Subcutaneous adipose tissue (tissue), 4 donors: Measurements from ENCODE around the gene PTAR1. TPM values are rescaled to one million over a fixed set of nuclear protein-coding genes. Genes with fewer than 3 reads are reported as not detected.

ENCODE experiments used
- total RNA-seq, 4 donors: library from RNA; depleted of rRNA; stranded (reverse); fragments of >200 nt; gene quantifications; one replicate each; pipeline ENCODE4 v1.1.0, GENCODE V29; 2016
- TF ChIP-seq, protein P1 (sequence below): fragments of 450-650 bp; IDR thresholded peaks from one replicate; pipeline ENCODE4 v1.5.1; 2016; ENCODE audit warnings: low read depth, mild to moderate bottlenecking, control low read depth, antibody characterized with exemption, moderate library complexity

Gene PTAR1
- total RNA-seq, 4 donors from 2014 or later, result 78.0 to 84.1 (median 81.1) TPM

DNA sequence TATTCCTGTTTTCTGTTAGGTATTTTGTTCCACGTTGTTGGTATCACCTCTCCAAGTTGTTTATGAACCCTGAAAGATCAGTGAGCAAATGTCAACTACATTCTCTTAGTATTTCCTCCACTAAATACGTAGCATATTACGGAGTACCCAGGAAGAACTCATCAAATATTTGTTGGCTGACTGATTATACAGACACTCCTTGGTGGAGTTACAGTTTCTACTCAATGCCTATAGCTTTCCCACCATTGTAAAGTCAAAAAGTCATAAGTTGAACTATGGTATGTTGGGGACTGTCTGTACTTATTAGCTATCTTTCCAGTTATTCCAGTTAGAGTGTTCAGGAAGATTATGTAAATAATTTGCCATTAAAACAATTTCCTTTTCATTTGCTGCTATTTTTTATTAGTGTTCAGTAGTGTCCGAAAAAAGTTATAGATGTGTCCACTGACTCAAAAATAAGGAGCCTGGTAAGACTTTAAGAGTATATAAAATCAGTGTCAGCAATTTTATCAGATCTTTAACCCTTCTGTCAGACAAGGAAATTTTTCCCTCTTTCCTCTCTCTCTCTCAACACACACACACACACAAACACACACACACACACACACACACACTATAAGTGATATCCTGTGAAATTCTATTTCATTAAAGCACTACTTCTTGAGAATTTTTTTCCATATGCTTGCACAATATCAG is 80.8 kb downstream of the PTAR1 start:
- TF ChIP-seq, protein P1, sequence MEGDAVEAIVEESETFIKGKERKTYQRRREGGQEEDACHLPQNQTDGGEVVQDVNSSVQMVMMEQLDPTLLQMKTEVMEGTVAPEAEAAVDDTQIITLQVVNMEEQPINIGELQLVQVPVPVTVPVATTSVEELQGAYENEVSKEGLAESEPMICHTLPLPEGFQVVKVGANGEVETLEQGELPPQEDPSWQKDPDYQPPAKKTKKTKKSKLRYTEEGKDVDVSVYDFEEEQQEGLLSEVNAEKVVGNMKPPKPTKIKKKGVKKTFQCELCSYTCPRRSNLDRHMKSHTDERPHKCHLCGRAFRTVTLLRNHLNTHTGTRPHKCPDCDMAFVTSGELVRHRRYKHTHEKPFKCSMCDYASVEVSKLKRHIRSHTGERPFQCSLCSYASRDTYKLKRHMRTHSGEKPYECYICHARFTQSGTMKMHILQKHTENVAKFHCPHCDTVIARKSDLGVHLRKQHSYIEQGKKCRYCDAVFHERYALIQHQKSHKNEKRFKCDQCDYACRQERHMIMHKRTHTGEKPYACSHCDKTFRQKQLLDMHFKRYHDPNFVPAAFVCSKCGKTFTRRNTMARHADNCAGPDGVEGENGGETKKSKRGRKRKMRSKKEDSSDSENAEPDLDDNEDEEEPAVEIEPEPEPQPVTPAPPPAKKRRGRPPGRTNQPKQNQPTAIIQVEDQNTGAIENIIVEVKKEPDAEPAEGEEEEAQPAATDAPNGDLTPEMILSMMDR, result no peak

DNA sequence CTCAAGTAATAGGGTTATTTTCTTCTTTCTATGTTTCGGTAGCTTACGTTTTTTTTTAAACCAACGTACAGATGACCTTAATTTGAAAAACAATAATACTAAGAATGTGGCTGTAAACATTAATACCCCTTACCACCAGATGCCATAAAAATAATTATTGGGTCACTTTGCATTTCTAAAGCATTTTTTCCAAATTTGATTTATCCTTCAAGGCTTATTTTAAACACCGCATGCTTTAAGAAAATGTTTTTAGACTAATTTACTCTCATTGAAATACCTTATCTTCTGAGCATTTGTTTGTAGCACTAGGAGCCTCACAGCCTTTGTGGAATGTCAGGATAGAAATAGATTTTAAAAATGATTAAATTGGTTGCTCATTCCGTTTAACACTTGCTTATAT is 81.9 kb downstream of the PTAR1 start:
- TF ChIP-seq, protein P1, result no peak

DNA sequence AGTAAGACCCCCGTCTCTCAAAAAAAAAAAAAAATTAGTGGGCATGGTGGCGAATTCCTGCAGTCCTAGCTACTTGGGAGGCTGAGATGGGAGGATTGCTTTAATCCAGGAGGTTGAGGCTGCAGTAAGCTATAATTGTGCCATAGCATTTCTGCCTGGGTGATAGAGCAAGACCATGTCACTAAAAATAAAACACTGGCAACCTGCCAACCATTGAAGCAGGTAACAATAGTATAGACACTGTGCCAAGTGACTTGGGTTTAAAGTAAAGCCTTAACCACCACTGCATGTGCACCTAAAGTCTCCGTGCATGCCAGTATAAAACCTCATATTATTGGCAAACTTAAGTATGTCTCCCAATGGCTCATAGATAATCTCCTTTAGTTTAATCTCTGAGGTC is 84.2 kb downstream of the PTAR1 start:
- TF ChIP-seq, protein P1, result no peak

DNA sequence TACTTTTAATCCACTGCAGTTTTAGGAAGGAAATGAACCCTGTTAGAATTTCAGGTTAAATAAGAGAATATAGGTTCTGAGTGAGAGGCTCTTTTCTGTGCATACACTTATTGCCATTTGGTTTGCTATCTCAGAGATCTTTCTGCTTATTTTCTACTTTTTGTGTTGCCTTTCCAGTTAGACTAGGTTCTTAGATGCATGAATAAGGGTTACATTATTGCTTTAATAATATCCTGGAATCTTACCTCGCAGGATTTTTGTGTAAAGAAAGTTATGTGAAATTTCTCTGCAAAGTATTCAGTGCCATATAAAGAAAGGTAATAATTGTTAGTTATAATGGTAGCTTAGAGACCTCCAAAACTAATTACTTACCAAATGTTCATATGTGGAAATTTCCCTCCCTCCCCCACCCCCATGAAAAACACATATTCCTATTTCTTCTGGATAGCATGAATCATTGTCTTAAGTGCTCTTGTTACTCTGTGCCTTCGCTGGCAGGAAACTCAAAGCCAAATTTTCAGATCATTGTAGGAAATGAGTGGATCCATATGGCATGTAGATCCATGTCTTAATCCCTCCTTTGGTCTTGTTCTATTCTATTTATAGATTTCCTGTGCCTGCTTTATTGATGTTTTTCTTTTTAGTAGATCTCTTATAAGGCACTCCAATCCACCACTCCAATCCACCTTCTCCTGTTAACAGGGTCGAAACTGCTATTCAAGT is 84.9 kb downstream of the PTAR1 start:
- TF ChIP-seq, protein P1, result no peak

DNA sequence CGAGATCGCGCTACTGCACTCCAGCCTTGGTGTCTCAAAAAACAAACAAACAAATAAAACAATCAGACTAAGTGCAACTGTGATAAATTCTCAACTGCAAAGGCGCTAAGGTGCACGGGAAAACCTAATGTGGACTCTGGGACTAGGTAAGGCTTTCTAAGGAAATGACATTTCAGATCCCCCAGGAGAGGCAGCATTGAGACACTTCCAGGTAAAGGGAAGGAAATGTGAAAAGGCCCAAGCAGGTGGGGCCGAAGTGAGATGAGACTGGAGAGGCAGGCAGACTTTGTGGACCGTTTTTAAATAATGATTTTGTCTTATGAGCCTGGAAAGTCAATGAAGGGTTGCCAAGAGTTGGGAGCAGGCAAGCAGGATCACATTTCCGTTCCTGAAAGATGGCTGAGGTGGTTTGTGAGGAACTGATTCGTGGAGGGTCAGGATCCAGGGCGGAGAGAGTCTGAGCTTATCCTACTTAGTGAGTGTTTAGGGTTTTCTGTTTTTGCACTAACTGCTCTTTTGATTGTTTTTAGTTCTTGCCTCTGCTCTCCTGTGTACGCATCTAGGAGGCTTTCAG is 85.6 kb downstream of the PTAR1 start:
- TF ChIP-seq, protein P1, result no peak

DNA sequence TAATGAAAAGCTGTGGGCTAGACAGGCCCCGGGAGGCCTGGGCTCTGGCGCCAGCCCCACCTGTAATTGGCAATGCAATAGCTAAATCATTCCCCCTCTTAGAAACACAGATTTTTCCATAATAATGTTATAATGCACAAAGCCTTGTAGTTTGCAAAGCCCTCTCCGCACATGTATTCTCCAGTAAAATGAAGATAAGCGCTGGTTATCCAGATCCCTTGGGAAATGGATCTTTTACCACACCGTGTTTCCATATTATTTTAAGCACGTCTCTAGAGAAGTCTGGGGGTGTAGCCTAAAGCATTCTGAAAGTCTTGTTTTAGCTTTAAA is 86.5 kb downstream of the PTAR1 start:
- TF ChIP-seq, protein P1, result no peak

DNA sequence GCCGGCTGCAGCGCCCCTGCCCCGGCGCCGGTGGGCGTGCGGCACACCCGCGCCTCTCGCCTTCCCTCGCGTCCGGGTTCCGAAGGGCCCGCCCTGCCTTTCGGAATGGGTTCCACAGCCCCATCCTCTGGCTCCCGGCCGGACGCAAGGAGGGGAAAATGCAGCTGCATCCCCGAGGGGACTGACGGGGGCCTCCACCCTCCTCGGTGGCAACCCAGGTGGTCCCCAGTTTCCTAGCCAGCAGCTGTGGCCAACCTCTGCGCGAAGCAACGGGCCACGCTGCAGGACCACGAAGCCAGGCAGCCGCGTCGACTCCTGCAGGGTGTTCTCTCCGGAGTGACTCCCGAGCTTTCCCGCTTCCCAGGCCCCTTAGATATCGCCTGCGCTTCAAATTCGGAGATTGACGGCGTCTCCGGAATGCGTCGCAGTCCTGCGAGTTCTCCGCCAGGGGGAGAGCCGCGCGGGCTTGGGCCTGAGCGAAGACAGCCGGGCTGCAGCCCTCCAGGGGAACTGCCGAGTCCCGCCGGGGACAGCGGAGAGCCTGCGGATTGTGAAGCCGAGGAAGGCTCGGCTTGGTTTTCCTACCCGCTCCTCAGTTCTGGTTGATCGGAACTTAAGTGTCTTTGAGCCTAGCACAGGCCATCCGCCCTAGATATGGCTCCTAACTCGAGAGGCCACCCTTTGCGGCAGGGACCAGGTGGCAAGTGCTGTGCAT is 87.1 kb downstream of the PTAR1 start:
- TF ChIP-seq, protein P1, result no peak
